NCI-H446 (cell line): Measurements from ENCODE around the gene SLC25A10.

Source experiments
- DNase-seq, 2 experiments: peaks; one replicate each; lab custom pipeline; 2025; lab: John Stamatoyannopoulos, UW

The SLC25A10 gene

DNA sequence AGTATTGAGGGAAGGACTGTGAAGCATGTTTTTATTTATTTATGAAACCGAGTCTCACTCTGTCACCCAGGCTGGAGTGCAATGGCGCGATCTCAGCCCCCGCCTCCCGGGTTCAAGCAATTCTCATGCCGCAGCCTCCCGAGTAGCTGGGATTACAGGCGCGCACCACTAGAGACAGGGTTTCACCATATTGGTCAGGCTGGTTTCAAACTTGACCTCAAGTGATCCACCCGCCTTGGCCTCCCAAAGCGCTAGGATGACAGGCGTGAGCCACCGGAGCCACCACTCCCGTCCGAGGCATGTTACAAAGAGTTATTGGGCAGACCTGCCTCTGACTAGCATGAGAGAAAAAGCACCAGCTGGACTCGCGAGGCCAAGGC lies 5.9 kb upstream of the SLC25A10 start:
- no peak for DNase-seq

DNA sequence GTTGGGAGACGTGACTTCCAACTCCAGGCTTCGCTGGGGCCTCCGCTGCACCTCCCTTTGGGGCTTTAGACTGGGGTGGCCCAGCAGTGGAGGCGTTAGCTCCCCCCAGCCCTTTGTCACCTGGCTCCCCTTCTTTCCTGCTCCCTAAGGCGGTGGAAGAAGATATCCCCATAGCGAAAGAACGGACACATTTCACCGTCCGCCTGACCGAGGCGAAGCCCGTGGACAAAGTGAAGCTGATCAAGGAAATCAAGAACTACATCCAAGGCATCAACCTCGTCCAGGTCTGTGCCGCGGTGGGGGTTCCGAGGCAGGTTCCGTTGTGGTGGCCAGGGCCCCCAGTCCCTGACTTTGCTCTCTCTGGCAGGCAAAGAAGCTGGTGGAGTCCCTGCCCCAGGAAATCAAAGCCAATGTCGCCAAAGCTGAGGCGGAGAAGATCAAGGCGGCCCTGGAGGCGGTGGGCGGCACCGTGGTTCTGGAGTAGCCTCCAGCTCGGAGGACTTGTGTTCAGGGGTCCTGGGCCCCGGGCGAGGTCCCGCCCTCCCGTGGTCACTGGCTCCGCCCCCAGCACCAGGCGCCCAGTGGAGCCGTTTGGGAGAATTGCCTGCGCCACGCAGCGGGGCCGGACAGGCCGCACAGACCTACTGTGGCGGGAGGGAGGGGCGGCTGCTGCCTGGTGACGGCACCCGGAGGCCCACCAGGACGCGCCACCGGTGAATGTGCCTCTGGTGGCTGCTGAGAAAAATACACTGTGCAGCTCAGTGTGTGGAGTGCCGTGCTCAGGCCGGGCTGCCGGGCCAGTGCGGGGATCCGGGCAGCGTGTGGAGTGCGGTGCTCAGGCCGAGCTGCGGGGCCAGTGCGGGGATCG lies 5.1 kb upstream of the SLC25A10 start:
- no peak for DNase-seq

DNA sequence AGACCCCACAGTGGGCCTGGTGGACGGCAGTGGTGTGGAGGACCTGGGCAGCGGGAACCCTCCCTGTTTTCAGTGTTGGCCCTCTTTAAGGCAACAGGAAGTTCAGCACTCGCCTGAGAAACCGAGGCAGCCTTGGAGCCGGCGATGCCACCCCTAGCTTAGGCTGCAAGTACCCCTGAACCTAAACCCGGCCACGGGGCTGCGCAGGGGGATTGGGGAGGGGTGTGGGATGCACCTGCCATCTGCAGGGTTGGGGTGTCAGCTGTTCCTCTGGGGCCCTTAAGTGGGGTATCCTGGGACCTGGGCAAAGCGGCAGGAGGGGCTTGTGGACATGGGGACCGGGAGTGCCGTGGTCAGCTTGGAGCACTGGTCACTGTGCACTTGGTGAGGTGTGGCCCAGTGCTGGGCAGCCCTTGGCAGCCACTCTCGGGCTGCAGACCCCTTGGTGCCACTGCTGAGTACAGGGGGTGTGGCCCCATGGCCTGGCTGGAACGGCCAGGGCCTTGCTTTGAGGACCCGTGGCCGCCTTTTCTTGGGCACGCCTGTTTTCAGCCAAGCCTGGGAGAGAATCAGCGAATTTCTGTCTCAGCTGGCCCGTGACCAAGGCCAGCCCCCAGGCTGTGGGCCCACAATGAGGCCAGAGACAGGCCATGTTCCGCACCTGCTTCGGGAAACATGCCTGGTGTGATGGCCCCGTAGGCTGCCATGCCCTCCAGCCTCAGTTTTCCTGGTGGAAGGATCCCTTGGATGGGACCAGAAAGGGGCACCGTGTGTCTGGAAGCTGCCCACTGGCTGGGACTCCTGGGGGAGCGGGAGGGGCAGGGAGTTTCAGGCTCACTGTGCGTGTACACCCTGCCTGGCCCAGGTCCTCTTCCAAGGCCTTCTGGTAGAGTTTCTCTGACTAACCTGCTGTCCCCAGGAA lies 4.1 kb upstream of the SLC25A10 start:
- DNase-seq: no peak

DNA sequence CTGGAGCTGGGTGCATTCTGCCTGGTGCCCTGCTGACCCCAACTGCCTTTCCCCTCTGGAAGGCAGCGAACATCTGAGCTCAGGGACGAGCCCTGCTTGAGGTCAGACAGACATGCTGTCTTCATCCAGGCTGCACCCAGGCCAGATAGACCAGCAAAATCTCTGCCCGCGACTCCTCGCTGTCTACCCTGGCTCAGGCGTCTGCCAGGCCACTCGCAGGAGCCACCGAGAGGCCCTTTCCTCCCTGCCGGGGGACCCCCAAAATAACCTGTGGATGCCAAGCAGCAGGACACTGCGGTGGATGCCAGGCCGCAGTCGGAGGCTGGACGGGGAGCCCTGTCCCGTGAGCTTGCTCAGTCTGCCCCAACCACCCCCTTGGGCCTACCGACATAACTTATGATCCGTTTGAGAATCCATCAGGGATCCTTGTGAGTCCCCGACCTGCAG lies 3.3 kb upstream of the SLC25A10 start:
- no peak for DNase-seq

DNA sequence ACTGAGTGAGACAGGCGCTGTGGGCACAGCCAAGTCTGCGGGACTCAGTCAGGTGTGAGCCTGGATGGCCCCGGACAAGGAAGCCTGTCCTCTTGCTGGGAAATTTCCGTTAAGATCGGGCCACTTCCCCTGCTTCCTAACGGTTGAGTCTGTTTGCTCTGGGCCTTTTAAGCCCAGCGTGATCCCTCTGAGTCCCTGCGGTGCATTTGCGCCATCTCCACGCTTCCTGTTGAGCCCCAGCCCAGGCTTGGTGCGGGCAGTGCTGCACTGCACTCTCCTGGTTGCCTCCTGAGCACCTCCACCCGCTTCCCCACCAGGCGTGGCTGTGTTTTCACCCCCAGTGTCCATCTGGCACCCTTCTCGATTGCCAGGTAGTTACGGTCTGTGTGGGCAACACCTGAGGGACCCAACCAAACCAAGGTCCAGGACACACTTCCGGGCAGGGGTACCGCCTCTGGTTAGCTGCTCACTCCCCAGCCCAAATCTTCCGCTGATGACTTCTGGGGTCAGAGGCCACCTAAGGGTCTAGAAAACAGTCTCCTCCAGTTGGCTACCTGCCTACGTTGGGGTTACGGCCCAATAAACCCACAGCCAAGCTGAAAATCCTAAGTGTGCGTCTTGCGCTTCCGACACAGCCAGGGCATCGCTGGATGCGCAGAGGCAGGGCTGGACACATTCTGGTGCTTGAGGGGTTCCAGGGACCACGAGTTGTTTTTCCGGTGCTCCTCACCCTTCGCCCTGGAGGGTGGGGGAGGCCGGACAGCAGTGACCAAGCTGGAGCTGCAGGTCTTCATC lies 1.4 kb upstream of the SLC25A10 start:
- DNase-seq: no peak

DNA sequence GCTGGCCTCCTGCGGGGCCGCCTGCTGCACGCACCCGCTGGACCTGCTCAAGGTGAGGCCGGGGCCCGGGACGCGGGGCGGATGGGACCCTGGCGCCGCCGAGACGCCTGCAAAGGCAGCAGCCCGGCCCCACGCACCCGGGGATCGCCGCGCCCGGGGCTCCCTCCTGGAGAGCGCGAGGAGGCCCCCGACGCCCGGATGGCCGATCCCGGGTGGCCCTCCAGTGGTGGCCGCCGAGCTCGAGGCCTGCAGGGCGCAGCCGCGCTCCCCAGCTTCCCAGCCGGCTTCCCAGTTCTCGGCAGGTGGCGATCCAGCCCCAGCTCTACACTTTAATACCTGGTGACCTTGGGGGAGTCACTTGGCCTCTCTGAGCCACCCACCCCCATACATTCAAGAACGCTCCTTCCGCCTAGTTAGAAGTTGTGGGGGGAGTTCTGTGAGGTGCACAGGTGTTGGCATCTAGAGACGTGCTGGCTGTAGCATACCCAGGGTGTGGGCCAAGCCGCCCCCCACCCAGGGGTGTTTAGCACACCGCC lies 452 bp downstream of the SLC25A10 start:
- DNase-seq: peak in 1 of 2 experiments; percentile 39

DNA sequence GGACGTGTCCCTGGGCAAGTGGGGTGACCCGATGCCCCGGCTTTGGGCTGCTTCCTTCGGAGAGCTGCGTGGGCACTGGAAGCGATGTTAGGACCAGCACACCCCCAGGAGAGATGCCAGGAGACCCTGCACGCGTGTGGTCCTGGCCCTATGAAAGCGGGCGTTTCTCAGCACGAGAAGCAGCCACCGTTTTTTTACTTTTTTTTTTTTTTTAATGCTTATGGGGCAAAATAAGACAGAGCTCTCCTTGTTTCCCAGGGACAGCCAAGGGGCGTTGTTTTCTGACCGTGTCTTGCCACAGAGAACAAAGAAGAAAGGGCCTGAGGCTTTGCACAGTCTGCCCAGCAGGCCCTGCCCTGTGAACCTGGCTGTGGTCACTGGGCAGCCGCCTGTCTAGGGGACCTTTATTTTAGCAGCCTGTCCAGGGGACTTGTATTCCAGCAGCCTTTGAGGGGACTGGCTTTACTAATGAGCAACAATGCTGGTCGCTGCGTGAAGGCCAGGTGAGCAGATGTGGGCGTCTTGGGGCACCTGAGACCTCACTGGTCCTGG lies 996 bp downstream of the SLC25A10 start:
- no peak for DNase-seq

DNA sequence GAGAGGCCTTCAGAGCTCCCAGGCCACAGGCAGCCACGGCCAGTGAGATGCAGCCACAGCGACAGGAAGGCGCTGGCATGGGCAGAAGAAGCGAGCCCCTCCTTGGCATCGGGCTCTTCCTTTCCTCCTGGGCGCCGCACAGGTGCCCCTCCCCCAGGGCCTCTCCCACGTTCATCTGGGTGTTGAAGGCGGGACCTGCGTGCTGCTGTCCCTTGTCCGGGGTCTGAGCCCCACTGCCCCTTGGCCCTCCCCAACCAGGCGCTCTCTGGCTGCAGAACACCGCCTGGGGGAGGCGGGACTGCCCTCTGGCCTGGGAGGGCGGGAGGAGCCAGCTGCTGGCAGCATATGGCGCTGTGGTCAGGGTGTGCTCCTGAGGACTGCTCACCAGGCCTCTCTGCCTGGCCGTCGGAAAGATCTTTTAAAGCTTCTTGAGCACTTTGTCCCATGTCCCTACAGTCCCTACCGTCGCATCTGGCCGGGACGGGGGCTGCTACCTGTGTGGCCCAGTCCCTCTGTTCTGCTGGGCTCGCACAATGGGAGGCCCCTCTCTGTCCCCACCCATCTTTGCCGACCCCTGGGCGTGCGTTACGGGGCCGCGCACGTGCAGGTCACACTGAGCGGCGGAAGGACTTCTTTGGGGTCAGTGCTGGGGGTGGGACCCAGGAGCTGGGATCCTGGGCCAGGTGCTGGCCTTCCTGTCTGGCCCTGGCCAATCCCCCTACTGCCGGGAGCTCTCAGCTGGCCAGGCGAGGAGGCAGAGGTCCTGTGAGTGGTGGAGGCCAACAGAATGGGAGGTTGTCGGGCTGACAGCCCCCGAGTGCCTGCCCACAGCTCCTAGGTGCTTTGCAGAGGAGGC lies 1.7 kb downstream of the SLC25A10 start:
- peak in 1 of 2 experiments; percentile 22 for DNase-seq

DNA sequence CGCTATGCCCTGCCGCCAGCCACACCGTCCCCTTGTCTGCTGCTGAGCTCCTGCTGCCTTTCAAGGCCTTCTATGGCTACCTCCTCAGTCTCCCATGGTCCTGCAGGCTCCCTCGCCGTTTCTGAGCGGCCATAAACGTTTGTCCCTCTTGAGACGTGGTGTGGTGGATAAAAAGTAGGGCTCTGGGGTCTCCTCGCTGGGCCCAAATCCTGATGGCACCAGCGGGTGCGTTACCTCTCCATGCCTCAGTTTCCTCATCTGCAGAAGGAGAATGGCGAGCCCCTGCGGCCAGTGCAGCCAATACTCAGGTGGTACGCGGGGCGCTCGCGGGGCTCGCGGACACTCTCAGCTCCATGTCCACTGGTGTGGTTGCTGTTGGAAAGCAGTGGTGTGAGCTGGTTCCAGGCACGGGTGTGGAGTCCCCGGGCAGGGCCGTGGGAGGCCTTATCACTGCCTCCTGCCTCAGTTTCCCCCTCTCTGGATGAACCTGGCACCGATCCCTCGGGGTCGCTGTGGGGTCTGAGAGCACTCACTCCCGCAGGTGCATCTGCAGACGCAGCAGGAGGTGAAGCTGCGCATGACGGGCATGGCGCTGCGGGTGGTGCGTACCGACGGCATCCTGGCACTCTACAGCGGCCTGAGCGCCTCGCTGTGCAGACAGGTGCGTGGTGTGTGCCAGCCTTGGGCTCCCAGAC lies 2.5 kb downstream of the SLC25A10 start:
- no peak for DNase-seq

DNA sequence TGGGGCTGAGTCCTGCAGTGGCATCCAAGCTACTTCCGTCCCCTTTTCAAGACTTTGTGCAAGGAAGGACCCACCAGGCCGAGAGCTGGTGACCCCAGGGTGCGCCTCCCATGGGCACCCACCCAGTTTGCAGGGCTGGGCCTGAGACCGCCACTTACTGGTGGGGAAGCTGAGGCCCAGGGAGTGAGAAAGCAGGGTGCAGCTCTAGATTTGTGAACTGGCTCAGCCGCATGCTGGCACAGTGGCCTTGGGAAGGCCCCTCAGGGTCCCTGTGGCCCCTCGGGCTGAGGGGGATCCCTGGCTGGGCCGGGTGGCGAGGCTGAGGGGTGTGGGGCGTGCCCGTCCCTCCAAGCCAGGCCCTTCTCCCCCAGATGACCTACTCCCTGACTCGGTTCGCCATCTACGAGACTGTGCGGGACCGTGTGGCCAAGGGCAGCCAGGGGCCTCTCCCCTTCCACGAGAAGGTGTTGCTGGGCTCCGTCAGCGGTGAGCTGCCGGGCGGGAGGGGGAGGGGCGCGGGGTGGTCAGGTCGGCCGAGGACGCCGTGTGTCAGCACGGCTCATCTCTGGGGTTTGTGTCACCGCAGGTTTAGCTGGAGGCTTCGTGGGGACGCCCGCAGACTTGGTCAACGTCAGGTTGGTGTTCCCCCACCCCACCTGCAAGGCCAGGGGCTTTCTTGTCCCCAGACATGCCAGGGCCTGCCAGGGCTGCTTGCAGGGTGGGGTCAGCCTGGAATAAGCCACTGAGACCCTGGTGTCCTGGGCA lies 3.2 kb downstream of the SLC25A10 start:
- DNase-seq: no peak

DNA sequence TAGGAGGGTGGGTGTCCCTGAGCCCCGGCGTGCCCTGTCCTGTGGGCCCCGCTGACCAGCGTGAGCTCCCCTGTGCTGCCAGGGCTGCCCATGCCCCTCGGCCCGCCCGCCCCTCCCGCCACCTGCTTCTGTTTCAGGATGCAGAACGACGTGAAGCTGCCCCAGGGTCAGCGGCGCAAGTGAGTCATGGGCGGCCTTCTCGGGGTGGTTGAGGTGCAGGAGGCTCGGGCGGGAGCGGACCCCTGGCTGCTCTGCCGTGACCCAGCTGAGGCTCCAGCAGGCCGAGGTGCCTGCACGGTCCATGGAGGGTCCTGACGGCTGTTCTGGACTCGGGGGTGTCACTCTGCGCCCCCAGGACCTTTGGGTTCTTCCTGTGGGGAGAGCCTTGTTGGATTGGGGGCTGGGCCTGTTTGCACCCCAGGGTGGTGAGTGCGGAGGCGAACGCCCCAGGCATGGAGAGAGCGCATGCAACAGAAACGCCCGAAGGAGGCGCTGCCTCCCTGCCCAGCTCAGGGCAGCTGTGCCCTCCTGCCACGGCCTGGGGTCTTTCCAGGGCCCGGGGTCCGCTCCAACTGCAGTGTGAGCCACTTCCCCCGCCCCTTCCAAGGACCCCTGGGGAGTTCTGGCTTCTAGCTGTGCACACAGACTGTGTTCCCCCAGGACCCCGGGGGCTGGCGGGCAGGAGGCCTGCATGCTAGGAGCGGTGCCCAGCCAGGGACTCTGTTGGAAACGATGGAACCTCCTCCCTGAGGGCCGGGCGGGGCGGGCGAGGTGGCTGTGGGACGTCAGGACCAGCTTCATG lies 4.0 kb downstream of the SLC25A10 start:
- DNase-seq: no peak

DNA sequence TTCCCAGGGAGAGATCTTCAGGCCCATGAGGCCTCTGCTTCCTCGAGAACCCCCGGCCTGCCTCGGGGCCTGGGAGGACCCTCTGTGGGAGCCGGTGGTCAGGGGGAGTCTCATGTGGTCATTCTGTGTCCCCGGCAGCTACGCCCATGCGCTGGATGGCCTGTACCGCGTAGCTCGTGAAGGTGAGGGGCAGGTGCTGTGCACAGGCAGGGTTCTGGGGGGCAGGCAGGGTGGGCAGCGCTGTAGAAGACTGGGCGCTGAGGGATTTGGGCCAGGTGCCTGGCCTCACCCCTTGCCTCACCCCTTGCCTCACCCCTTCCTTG lies 4.6 kb downstream of the SLC25A10 start:
- DNase-seq: no peak

DNA sequence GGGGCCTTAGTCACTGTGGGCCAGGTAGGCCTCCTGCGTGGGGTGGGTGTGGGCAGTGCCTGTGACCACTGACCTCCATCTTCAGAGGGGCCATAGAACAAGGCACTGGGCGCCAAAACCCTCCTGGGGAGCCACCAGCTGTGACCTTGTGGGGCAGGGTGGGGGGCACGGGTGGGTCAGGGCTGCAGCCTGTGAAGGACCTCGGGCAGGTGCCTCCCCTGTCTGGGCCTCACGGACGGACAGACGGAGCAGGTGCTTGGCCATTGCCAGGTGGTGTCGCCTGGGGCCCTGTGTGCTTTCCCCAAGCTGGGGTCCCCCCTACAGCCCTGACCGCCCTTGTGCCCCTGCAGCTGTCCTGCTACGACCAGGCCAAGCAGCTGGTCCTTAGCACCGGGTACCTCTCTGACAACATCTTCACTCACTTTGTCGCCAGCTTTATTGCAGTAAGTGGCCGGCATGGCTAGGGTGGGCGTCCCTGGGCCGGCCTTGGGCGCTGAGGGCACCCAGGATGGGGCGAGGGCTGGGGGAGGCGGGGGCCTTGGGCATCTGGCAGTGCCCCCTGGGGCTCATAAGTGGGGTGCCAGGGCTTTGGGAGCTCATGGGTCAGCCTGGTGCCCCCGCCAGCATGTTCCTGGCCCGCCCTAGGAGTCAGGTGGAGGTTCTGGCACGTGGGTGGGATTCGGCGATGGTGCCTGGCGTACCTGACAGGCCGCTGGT lies 5.1 kb downstream of the SLC25A10 start:
- no peak for DNase-seq

DNA sequence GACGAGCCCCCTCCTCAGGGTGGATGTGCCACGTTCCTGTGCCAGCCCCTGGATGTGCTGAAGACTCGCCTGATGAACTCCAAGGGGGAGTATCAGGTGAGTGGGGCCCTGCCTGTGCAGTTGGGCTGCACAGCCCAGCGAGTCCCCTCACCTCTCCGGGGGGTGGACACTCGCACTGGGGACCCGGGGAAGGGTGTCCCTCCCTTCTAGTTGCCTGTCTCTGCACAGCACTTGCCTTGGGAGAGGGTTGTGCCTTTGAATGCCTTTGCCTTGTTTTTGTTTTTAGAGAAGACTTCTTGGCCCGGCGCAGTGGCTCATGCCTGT lies 5.6 kb downstream of the SLC25A10 start:
- DNase-seq: no peak

DNA sequence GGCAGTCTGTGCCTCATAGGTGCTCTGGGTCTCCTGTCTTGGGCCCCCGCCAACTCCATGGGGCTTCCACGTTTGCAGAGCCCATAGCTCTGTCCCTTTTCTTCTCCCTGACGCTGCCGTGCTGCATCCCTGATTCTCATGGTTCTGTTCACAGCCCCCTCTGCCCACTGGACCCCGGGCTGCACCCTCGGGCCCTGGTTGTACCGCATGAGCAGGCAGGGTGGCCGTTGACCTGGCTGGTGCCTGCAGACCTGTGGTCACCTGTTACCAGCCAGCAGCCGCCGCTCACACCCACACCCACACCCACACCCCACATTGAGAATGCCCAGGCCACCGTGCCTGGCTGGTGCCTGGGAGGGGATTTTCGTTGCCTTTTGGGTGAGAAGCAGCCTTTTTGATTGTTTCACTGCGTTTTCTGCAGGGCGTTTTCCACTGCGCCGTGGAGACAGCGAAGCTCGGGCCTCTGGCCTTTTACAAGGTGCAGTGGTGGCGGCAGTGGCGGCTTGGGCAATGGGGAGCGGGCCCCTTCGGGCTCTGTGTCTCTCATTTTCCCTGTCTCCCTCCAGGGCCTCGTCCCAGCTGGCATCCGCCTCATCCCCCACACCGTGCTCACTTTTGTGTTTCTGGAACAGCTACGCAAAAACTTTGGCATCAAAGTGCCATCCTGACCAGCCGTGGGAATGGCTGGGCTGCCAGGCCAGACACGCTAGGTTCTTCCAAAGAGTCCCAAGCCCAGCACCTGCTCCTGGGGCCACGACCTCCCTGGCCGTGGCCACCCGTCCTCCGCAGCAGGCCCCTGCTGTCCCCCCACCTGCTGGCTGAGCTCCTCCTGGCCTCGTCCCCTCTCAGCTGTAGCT lies 7.6 kb downstream of the SLC25A10 start:
- no peak for DNase-seq

DNA sequence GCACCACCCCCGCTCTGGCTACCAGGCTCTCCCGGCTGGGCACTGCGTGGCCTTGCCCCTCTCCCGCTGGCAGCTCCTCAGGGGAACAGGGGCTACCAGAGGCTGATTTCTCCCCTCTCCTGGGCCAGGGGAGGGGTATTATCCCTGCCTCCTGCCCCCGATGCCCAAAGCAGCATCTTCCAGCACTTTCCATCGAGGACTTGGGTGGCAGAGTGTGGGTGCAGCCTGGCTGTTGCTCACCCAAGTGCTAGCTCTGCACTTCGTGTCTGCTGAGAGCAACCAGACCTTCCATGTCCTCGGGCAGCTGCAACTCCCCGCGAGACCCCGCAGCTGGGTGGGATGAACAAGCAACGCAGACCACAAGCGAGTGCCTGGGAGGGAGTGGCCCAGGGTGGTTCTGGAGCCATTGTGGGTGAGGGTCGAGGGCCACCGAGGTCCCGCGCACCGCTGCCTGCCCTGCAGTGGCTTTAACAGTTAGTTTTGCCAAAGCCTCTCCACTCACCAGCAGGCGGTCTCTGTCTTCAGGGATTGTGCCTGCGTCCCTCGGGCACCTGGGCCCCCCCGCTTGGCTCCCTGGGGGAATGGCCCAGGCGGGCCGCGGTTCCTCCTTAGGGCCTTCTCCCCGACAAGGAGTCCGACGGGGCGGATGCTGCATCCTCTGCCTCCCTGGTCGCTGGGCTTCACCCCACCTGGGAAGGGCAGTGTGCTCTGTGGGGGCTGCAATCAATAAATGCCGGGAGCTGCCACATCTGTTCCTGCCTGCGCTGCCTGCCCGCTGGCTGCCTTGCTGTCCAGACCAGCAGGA lies 8.4 kb downstream of the SLC25A10 start:
- no peak for DNase-seq
